Embryonic facial prominence (tissue), 1 donor: Measurements from ENCODE around the gene AKR1C2.
"Not testable (repeated sequence)": the region's sequence is repeated elsewhere in the genome, so short reads cannot be mapped to it uniquely, and the experiment has no call there.

Experiments
- DNase-seq: peaks from one replicate; pipeline ENCODE4 v3.0.0-alpha.2; 2016; ENCODE audit errors: extremely low spot score

The AKR1C2 gene

DNA sequence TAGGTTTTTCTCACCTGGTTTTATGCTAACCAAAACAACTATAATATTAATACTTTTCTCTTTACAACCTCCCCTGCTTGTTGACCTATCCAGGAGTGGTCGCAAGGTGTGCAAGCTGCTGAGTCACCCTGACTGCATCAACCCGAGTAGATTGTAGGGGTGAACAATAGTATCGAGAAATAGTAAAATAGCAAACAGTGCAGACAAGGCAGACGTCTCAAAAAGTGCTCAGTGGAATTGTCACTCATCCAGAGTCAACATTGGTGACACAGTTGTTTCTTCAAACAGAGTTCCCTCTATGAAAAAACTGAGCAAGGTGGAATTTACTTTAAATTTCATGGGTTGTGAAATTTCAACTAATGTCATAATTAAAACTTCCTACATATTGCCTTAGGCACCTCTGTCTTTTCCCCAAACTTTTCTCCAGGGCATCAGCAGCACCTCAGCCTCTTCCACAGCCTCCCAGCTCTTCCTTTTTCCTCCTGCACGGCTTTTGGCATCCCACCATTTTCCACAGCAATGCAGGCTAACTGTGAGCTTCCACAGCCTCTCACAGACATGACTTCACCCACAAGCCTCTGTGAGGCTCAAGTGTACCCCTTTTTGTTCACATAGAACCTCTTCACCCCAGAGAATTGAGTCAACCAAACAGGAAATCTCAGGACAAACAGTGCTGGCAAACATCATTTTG is 46.6 kb downstream of the AKR1C2 start:
- DNase-seq = not testable (repeated sequence)

DNA sequence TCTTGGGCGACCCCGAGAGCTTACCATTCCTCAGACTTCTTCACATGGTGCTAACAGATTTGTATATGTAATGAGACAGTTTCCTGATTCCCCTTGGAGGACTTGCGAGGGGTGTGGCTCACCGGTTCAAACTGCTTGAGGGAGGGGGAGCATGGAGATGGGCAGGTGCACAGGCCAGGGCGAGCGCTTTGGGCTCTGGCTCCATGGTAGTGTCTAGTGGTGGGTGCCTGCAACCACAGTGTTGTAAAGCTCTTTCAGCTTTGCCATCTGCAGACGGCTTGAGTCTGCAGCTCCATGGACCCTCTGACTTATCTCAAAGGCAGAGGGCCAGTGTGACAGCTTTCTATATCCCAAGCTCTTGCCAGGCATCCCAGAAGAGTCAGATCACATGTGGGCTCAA is 47.6 kb downstream of the AKR1C2 start:
- not testable (repeated sequence) for DNase-seq

GRCh38 chr10:4953405-4953804 is 50.3 kb downstream of the AKR1C2 start:
- DNase-seq = no peak

DNA sequence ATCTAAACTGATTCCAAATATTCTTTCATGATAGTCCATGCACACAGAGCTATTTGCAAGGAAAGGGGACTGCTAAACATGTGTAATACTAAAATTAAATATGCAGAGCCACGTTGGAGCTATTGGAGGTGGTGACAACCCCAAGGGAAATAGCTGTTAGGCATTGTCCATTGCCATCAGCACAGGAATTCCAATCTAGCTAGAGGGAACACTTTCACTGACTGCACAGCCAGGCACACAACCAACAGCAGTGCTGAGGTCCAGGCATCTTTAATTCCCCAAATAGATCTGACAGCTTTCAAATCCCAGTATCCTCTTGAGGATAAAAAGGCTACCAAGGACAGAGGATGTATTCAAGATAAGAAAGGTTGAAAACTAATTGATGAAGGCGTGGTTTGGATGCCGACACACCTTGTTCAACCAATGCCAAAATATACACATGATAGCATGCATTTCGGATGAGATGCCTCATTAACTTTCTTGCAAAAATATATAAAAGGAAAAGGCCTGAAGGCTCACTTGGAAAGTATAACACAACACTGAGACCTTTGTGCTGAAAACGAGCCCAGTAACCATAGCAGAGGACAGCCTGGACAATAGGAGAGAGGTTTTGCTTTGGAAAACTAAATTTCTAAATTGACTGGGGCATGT is 52.0 kb downstream of the AKR1C2 start:
- not testable (repeated sequence) for DNase-seq

GRCh38 chr10:4947635-4948596 is 55.7 kb downstream of the AKR1C2 start:
- no peak for DNase-seq

DNA sequence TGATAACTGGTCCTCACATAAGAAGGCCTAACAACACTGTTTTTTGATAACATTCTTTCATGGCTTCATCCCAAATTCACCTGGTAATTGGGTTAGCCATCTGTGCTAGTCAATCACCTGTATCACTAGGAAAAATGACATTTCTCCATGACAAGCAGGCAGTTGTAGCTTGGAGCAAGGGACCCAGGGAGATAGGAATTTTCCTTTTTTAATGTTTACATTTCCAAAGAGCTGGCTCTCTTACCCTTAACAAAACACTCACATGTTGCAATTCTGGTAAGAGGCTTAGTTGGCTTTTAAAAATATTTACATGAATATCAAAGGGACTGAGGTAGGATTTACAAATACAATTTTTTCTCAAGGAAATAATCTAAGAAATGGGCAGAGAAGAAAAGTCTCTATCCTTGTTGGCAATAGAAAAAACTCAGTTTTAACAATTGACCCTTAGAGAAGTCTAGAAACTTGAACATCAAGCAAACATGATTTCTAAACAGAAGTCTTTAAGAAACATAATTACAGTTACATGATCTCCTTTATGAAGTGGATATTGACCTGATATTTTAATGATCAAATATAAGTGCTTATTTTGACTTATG is 56.5 kb downstream of the AKR1C2 start:
- no peak for DNase-seq

- DNase-seq = no peak
Observed at GRCh38 chr10:4945766-4946717, 57.6 kb downstream of the AKR1C2 start.

- DNase-seq = no peak
Observed at GRCh38 chr10:4944841-4945240, 58.8 kb downstream of the AKR1C2 start.

DNA sequence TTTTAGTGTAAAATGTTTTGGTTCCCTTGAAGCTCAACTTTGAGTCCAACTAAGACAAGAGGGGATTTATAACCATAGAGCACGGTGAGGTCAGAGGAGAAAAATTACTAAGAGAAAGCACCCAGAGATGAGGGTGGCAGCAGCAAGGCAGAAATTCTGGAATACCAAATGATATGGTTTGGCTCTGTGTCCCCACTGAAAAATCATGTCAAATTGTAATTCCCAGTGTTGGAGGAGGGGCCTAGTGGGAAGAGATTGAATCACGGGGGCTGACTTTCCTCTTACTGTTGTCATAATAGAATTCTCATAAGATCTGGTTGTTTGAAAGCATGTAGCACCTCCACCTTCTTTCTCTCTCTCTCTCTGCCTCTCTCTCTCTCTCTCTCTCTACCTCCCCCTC is 59.8 kb downstream of the AKR1C2 start:
- DNase-seq = no peak

- not testable (repeated sequence) for DNase-seq
Observed at GRCh38 chr10:4943416-4943815, 60.2 kb downstream of the AKR1C2 start.

- DNase-seq = not testable (repeated sequence)
Observed at GRCh38 chr10:4942931-4943330, 60.7 kb downstream of the AKR1C2 start.

DNA sequence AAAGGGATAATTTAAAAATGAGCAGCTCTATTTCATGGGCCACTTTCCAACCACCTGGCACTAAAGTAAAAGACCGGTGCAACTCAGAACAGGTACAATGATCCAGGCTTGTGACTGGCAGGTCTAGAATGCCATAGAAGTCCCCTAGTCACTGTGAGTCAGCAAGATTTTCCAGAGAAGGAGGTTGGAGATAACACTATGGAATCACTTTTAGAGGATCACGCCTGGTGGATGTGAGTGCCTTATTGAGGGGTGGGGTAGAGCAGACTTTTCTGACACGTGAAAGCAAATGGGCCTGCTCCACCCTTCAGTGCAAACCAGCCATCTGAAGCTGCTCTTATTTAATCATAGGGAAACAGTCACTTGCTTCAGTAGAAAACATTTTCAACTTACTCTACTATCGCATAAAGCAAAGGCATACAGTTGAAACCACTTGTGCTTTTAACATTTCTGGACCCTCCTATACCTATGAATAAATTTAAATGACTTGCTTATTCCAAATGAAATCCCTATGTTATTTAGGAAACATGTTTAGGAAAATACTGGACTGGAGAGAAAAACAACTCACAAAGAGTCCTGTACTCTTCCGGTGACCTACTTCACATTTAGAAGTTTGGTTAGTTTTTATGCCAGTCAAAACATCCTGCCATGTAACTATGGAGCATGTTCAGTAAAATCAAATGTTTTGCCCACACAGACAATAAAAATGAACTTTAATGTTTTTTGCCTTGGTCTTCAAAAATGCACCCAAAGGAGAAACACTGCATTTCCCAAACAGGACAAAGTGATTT is 61.9 kb downstream of the AKR1C2 start:
- DNase-seq = no peak

DNA sequence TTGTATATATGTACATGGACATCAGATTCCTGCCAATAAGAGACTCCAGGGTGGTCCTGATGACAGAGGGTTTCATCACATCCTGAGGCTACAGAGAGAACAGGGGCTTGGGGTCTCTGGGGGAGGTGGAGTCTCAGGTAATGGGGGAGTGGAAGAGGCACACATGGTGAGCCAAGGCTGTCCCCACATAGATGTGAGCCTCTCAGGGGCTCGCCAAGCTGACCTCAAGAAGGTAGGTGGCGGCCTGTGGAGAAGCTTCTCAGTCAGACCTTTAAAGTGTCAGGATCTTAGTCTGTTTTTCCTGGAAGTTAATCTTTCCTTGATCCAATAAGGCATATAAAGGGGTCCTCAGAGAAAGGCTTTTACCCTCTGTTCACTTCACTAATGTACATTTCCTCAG is 62.7 kb downstream of the AKR1C2 start:
- not testable (repeated sequence) for DNase-seq

- not testable (repeated sequence) for DNase-seq
Observed at GRCh38 chr10:4940073-4940428, 63.6 kb downstream of the AKR1C2 start.

- no peak for DNase-seq
Observed at GRCh38 chr10:4939224-4940072, 64.2 kb downstream of the AKR1C2 start.
